NB4 (cell line): ENCODE results near the gene PRKAG1.

Experiments
- CTCF ChIP-seq: IDR thresholded peaks from one replicate; pipeline ENCODE4 v1.5.1; 2012; ENCODE audit warnings: low read depth, low read length
- POLR2A ChIP-seq: IDR thresholded peaks from 2 replicates; pipeline ENCODE4 v1.6.1; 2011; ENCODE audit warnings: mild to moderate bottlenecking; ENCODE audit not compliant: insufficient read length; ENCODE audit errors: extremely low read depth
- TF ChIP-seq, protein P1 (sequence below): IDR thresholded peaks from 2 replicates; pipeline ENCODE4 v1.6.1; 2011; ENCODE audit warnings: low read depth, low read length

- no peak for TF ChIP-seq CTCF
- TF ChIP-seq, protein P1, sequence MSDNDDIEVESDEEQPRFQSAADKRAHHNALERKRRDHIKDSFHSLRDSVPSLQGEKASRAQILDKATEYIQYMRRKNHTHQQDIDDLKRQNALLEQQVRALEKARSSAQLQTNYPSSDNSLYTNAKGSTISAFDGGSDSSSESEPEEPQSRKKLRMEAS = no peak
- TF ChIP-seq POLR2A = no peak
These were observed 64.5 kb downstream of the PRKAG1 start for GRCh38 chr12:48954061-48954460.
